NCI-H748 (cell line): ENCODE results near the gene RYR1.
A peak's percentile ranks its signal among the peaks of the same experiment; 100 is the strongest.

Source experiments
- DNase-seq: peaks from one replicate; lab custom pipeline; 2025; ENCODE audit not compliant: unreplicated experiment; lab: John Stamatoyannopoulos, UW

Gene RYR1

GRCh38 chr19:38433268-38433733 is at the start of gene RYR1:
Gene RYR1 (plus strand): TSS chr19:38433691. CDS start chr19:38433830, 139 bp downstream.
- no peak for DNase-seq

GRCh38 chr19:38383743-38384142 is 49.7 kb upstream of the RYR1 start:
- no peak for DNase-seq

- no peak for DNase-seq
These were observed 49.1 kb upstream of the RYR1 start for GRCh38 chr19:38384209-38385027.

GRCh38 chr19:38385057-38385803 is 48.3 kb upstream of the RYR1 start:
- DNase-seq = no peak

- DNase-seq = no peak
These were observed 47.7 kb upstream of the RYR1 start for GRCh38 chr19:38385804-38386257.

- DNase-seq = peak; percentile 48
These were observed 47.1 kb upstream of the RYR1 start for GRCh38 chr19:38386300-38386970.

GRCh38 chr19:38386971-38387549 is 46.4 kb upstream of the RYR1 start:
- DNase-seq = no peak

- peak; percentile 96 for DNase-seq
These were observed 45.7 kb upstream of the RYR1 start, which contains the start of gene GGN for GRCh38 chr19:38387550-38388348. Gene GGN (minus strand): TSS chr19:38388034. CDS start chr19:38387261, 773 bp downstream.

- DNase-seq = peak; percentile 87
These were observed 45.0 kb upstream of the RYR1 start, which contains the start of gene SPRED3 for GRCh38 chr19:38388349-38389100. Gene SPRED3 (plus strand): TSS chr19:38388697. CDS start chr19:38390303, 1,606 bp downstream.

- DNase-seq = peak; percentile 69
These were observed 44.2 kb upstream of the RYR1 start for GRCh38 chr19:38389101-38389925.

- DNase-seq = no peak
These were observed 43.2 kb upstream of the RYR1 start for GRCh38 chr19:38389957-38390924.

GRCh38 chr19:38391911-38392464 is 41.5 kb upstream of the RYR1 start:
- DNase-seq = no peak

- DNase-seq = no peak
These were observed 40.7 kb upstream of the RYR1 start for GRCh38 chr19:38392707-38393308.

GRCh38 chr19:38394488-38394887 is 39.0 kb upstream of the RYR1 start:
- peak; percentile 74 for DNase-seq

- DNase-seq = no peak
These were observed 37.9 kb upstream of the RYR1 start for GRCh38 chr19:38395381-38396114.

- DNase-seq = no peak
These were observed 34.4 kb upstream of the RYR1 start for GRCh38 chr19:38399081-38399480.
